ENCODE results near the gene PIP4K2A.

DNA sequence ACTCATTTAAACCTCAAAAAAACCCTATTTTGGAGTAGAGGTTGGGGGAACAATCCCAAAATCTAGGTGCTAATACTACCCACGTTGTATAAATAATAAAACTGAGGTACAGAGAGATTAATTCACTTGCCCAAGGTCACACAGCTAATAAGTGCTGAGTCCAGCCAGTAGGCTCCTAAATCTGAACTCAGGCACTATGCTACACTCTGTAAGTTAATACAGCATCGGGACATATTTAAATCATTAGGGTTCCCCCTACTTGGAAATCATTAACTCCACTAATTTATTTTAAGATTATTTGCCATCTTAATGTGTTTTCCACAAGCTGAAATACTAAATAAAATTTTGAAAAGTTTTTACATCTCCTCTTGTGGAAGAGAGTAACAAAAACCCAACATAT is 24.2 kb downstream of the PIP4K2A start:
- TF ChIP-seq, protein P1, sequence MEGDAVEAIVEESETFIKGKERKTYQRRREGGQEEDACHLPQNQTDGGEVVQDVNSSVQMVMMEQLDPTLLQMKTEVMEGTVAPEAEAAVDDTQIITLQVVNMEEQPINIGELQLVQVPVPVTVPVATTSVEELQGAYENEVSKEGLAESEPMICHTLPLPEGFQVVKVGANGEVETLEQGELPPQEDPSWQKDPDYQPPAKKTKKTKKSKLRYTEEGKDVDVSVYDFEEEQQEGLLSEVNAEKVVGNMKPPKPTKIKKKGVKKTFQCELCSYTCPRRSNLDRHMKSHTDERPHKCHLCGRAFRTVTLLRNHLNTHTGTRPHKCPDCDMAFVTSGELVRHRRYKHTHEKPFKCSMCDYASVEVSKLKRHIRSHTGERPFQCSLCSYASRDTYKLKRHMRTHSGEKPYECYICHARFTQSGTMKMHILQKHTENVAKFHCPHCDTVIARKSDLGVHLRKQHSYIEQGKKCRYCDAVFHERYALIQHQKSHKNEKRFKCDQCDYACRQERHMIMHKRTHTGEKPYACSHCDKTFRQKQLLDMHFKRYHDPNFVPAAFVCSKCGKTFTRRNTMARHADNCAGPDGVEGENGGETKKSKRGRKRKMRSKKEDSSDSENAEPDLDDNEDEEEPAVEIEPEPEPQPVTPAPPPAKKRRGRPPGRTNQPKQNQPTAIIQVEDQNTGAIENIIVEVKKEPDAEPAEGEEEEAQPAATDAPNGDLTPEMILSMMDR (IDR thresholded peaks at IDR 0.05; ENCODE audit: insufficient read depth, low read length, poor library complexity, severe bottlenecking): no peak
- TF ChIP-seq EZH2phosphoT487 (conservative IDR thresholded peaks at IDR 0.05; ENCODE audit: low read length): no peak
